ENCODE data around the gene EFNA5.
A peak's percentile ranks its signal among the peaks of the same experiment; 100 is the strongest.

Gene EFNA5

DNA sequence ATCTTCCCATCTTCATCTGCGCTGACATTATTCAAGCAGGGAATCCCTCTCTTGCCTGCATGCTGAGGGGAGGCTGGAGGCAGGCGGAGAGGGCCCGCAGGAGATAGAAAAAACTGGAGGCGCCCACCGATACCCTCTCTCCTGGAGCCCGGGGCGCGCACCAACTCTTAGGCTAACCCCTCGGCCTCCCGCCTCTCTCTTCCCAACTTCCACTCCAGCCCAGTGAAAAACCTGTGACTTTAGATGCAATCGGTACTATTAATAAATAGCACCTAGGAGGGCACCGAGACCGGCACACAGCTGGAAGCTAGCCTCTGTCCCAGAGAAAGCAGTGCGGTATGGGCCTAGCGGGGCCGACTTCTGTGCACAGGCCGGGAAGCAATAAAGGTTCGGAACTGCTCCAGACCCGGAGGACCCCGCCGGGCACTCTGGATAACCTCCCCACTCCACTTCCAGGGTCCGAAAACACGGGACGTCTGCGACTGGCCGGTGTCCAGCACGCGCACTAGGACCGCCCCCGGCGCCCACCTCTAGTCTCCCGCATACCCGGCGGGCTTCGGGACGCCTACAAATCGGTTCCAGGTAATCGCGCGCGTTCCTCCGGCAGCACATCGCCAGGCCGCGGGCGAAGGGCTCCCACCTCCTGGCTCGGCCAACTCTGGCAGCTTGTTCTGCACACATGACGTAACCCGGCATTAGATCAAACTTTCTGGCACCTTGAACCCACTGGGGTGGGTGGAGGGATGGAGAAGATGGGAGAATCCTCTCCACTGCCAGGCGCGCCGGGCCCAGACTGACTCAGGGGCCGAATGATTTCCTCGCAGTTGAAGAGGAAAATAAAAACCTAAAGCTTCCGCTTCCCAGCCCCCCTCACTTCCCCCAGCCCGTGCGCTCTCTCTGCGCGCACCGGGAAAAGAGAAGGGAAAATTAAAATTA lies 1.4 kb downstream of the EFNA5 start:
- peak overlapping the region; percentile 27; the same call in 1 of the 2 replicates for H3K4me3 ChIP-seq (replicated peaks; ENCODE audit: low read depth, low read length)
- TF ChIP-seq, protein P1, sequence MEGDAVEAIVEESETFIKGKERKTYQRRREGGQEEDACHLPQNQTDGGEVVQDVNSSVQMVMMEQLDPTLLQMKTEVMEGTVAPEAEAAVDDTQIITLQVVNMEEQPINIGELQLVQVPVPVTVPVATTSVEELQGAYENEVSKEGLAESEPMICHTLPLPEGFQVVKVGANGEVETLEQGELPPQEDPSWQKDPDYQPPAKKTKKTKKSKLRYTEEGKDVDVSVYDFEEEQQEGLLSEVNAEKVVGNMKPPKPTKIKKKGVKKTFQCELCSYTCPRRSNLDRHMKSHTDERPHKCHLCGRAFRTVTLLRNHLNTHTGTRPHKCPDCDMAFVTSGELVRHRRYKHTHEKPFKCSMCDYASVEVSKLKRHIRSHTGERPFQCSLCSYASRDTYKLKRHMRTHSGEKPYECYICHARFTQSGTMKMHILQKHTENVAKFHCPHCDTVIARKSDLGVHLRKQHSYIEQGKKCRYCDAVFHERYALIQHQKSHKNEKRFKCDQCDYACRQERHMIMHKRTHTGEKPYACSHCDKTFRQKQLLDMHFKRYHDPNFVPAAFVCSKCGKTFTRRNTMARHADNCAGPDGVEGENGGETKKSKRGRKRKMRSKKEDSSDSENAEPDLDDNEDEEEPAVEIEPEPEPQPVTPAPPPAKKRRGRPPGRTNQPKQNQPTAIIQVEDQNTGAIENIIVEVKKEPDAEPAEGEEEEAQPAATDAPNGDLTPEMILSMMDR (IDR thresholded peaks at IDR 0.05; ENCODE audit: low read depth, low read length, missing control alignments): no peak
- DNase-seq (ENCODE audit: extremely low read depth, low read depth): no peak

DNA sequence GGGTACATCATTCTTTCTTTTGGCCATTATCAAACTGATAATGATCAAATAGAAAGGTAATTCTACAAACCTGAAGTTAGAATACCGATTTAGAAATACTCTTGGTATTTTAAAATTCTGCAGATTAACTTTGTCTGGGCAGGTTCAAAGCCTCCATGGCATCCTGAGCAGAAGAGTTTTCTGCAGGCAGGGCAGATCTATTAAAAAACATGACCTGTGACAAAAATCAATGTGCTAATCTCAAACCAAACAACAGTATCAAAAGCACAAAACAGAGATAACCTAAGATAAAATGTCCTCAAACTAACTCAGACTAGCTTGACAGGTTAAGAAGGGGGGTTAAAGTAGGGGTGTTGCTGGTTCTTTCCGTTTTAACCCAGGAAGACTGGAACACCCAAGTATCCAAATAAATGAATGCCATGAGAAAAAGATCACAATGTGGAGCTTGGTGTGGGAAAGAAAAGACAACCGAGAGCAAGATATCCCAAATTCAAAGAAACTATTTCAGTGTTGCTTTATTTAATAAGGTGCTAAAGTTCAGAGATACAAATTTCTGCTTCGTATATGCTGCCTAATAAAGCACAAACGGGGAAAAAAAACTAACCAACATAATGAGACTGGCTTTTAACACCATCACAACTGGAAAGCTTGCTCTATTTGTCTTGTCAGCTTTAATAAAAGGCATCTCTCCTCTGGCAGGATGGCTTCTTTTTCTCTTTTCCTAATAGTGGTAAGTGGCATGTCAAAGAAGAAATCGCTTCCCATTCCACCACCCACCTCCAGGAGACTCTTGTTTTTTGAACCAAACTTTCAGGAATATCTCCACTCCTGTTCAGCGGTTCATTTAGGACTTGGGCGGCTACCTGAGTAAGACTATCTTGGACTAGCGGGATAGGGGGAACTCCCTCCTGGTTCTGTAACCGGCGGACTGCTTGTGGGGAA lies 2.3 kb downstream of the EFNA5 start:
- no peak overlapping the region for H3K4me3 ChIP-seq (replicated peaks; ENCODE audit: low read depth, low read length)
- DNase-seq (ENCODE audit: extremely low read depth, low read depth): no peak
- TF ChIP-seq, protein P1 (IDR thresholded peaks at IDR 0.05; ENCODE audit: low read depth, low read length, missing control alignments): no peak

DNA sequence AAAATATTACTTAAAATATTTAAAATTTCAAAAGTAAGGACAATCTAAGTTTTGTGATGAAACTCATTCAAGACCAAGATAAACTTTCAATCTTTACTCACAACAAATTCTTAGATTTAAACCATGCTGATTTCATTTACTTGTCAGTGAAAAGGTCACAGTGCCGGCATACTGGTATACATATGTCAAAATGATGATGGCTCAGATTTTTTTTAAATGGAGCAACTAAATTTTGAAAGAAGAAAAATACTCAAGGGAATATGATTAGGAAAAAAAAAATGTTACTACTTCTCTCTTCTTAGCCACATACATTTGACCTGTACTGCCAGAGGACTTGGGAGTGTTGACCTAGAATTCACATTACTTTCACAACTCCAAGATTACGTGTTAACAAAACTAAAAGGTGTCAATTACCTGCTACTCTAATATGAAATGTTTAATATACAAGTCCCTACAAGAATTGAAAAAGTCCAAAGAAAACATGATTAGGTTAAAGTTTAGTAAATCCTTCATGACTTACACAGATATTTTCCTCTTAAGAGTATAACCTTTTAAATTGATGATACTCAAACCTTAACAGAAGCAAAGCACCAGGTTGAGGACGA lies 4.6 kb downstream of the EFNA5 start:
- no peak for DNase-seq (ENCODE audit: extremely low read depth, low read depth)
- H3K4me3 ChIP-seq (replicated peaks; ENCODE audit: low read depth, low read length): no peak overlapping the region
- TF ChIP-seq, protein P1 (IDR thresholded peaks at IDR 0.05; ENCODE audit: low read depth, low read length, missing control alignments): no peak

DNA sequence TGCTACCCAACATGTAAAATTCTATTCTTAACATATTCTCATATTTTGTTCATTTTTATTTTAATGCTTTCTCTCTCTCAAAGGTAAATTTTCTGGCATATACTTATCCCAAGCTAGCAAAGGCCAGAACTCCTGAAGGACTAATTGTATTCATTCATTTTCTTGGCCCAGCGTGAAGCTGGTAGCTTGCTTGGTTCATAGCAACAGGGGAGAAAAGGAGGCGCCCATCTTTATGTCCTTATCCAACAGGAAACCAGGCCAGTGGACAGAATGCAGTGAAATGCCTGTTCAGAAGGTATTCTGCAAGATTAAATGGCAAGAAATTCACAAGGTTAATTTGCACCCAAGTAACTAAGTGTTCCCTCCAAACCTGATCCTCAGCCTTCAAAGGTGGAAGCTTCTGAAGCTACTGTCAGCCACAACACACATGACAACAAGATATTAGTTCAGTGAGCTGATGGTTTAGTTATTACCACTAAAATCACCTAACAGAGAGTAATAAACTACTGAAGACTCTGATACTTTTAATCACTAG lies 5.6 kb downstream of the EFNA5 start:
- no peak for DNase-seq (ENCODE audit: extremely low read depth, low read depth)
- TF ChIP-seq, protein P1 (IDR thresholded peaks at IDR 0.05; ENCODE audit: low read depth, low read length, missing control alignments): no peak
- no peak overlapping the region for H3K4me3 ChIP-seq (replicated peaks; ENCODE audit: low read depth, low read length)

DNA sequence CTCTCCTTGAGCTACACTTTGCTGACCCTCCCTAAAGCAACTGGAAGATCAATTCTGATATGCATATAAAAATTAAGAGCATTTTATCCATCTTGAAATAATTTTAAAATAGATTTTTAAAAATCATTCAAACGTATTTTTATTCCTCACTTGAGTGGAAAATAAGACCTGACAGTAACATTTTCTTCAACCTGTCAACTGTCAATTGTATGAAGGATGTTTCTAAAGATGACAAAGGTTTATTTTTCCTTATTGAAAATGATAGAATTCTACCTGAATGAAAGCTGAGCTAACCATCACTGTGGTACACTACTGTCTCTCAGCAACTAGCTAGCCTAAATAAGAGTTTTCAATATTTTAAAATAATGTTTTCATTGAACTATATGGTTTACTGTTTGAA lies 7.0 kb downstream of the EFNA5 start:
- TF ChIP-seq, protein P1 (IDR thresholded peaks at IDR 0.05; ENCODE audit: low read depth, low read length, missing control alignments): no peak
- no peak overlapping the region for H3K4me3 ChIP-seq (replicated peaks; ENCODE audit: low read depth, low read length)
- DNase-seq (ENCODE audit: extremely low read depth, low read depth): no peak

DNA sequence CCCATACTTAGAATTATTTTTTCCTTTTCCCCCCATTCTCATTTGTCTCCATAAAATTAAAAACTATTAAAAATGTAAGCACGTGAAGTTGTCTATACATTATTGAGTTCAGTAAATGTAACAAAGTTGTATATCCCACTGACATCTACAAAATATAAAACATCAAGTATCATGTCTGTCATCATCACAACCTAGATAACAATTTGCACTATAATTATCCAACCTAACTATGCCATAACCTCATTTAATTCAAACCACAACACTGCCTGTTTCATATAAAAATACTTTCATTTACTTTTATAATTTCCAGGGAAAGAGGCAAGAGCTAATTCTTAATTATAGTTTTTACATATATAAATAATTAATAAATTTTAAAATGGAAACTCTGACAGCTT lies 9.1 kb downstream of the EFNA5 start:
- TF ChIP-seq, protein P1 (IDR thresholded peaks at IDR 0.05; ENCODE audit: low read depth, low read length, missing control alignments): no peak
- no peak overlapping the region for H3K4me3 ChIP-seq (replicated peaks; ENCODE audit: low read depth, low read length)
- DNase-seq (ENCODE audit: extremely low read depth, low read depth): no peak
